GM23338 (cell line): Measurements from ENCODE around the gene XIRP2. TPM values are rescaled to one million over a fixed set of nuclear protein-coding genes. Genes with fewer than 3 reads are reported as not detected.

ENCODE experiments used
- ATAC-seq: fragments of 200-7000 bp; cut with Tn5 transposase; 3 replicates; pipeline ENCODE4 v1.9.1; 2020
- DNase-seq: peaks from one replicate; pipeline ENCODE4 v3.0.0-alpha.2; 2015; ENCODE audit warnings: low spot score
- H2AFZ ChIP-seq: fragments of 200-600 bp; sonication (generic); 2 replicates; pipeline ENCODE4 v1.8.0; 2016; ENCODE audit warnings: antibody characterized with exemption, mild to moderate bottlenecking, moderate library complexity
- H3F3A ChIP-seq: fragments of 200-600 bp; sonication (generic); replicated peaks from 2 replicates; pipeline ENCODE4 v1.8.0; 2017; ENCODE audit warnings: antibody characterized with exemption, mixed run types, low read depth
- H3K27ac ChIP-seq: fragments of 200-600 bp; sonication (generic); 2 replicates; pipeline ENCODE4 v1.6.1; 2016; ENCODE audit warnings: low read depth
- H3K27me3 ChIP-seq: fragments of 200-600 bp; sonication (generic); 2 replicates; pipeline ENCODE4 v1.8.0; 2016; ENCODE audit warnings: mild to moderate bottlenecking, mixed run types, moderate library complexity; ENCODE audit not compliant: insufficient read depth
- H3K36me3 ChIP-seq: fragments of 200-600 bp; sonication (generic); 2 replicates; pipeline ENCODE4 v1.8.0; 2016; ENCODE audit warnings: mild to moderate bottlenecking; ENCODE audit not compliant: insufficient read depth
- H3K4me1 ChIP-seq: fragments of 200-600 bp; sonication (generic); 2 replicates; pipeline ENCODE4 v1.8.0; 2016; ENCODE audit warnings: mild to moderate bottlenecking, moderate library complexity; ENCODE audit not compliant: insufficient read depth
- H3K4me2 ChIP-seq: fragments of 200-600 bp; sonication (generic); 2 replicates; pipeline ENCODE4 v1.7.1; 2017; ENCODE audit warnings: mixed run types
- H3K4me3 ChIP-seq: fragments of 200-600 bp; sonication (generic); 2 replicates; pipeline ENCODE4 v1.6.1; 2016; ENCODE audit warnings: mixed run types
- H3K79me2 ChIP-seq: fragments of 200-600 bp; sonication (generic); replicated peaks from 2 replicates; pipeline ENCODE4 v1.8.0; 2017; ENCODE audit warnings: mild to moderate bottlenecking; ENCODE audit not compliant: insufficient read depth
- H3K9me2 ChIP-seq: fragments of 200-600 bp; sonication (generic); 2 replicates; pipeline ENCODE4 v1.8.0; 2017; ENCODE audit not compliant: insufficient read depth
- H4K20me1 ChIP-seq: fragments of 200-600 bp; sonication (generic); replicated peaks from 2 replicates; pipeline ENCODE4 v1.8.0; 2017; ENCODE audit warnings: mild to moderate bottlenecking; ENCODE audit not compliant: insufficient read depth
- H3K27ac Mint-ChIP-seq: 2 replicates; pipeline ENCODE4 v1.8.0; 2020; ENCODE audit warnings: inconsistent platforms, mild to moderate bottlenecking, moderate library complexity, mixed read lengths
- H3K27me3 Mint-ChIP-seq: 3 replicates; pipeline ENCODE4 v1.8.0; 2022; ENCODE audit warnings: low read depth, mild to moderate bottlenecking, moderate library complexity, mixed read lengths, inconsistent platforms; ENCODE audit not compliant: insufficient read depth, poor library complexity
- H3K36me3 Mint-ChIP-seq: 3 replicates; pipeline ENCODE4 v1.8.0; 2021; ENCODE audit warnings: low read depth, mild to moderate bottlenecking, inconsistent platforms, moderate library complexity, mixed read lengths
- H3K4me1 Mint-ChIP-seq: 3 replicates; pipeline ENCODE4 v1.8.0; 2020; ENCODE audit warnings: mild to moderate bottlenecking, inconsistent platforms, mixed read lengths
- H3K4me3 Mint-ChIP-seq: 3 replicates; pipeline ENCODE4 v1.8.0; 2021; ENCODE audit warnings: moderate library complexity, mild to moderate bottlenecking, inconsistent platforms, mixed read lengths
- H3K9me3 Mint-ChIP-seq: 3 replicates; pipeline ENCODE4 v1.8.0; 2020; ENCODE audit warnings: moderate library complexity, mild to moderate bottlenecking, inconsistent platforms, mixed read lengths
- EZH2 ChIP-seq: fragments of 200-600 bp; sonication (generic); IDR thresholded peaks from one replicate; pipeline ENCODE4 v1.8.0; 2017; ENCODE audit warnings: antibody characterized with exemption, mild to moderate bottlenecking, low read depth; ENCODE audit not compliant: unreplicated experiment
- NANOG ChIP-seq: IDR thresholded peaks from 2 replicates; pipeline ENCODE4 v1.6.1; 2016; ENCODE audit warnings: antibody characterized with exemption, borderline replicate concordance
- POLR2AphosphoS5 ChIP-seq: IDR thresholded peaks from 2 replicates; pipeline ENCODE4 v1.6.1; 2016; ENCODE audit warnings: antibody characterized with exemption, low read depth
- STAT1 ChIP-seq: IDR thresholded peaks from one replicate; pipeline ENCODE4 v1.6.1; 2016; ENCODE audit warnings: antibody characterized with exemption; ENCODE audit not compliant: unreplicated experiment
- ZNF114 ChIP-seq: fragments of 250-450 bp; sonication (Bioruptor Pico); IDR thresholded peaks from 2 replicates; pipeline ENCODE4 v1.5.0; 2020; ENCODE audit warnings: mild to moderate bottlenecking, moderate library complexity
- ZNF331 ChIP-seq: fragments of 250-450 bp; sonication (Bioruptor Pico); IDR thresholded peaks from 2 replicates; pipeline ENCODE4 v1.5.0; 2020; ENCODE audit warnings: low read depth, mild to moderate bottlenecking, moderate library complexity
- polyA plus RNA-seq: library from polyadenylated mRNA; unstranded; fragments of >200 nt; fragmentation: Nextera tagmentation; extraction: Ambion mirVana; gene quantifications from 2 replicates; pipeline ENCODE4 v1.2.1, GENCODE V29; 2016
- total RNA-seq: library from RNA; depleted of rRNA; stranded (reverse); fragments of >200 nt; shearing (Covaris generic); gene quantifications from 2 replicates; pipeline ENCODE4 v1.2.3, GENCODE V29; 2014
- TF ChIP-seq, protein P1 (sequence below): IDR thresholded peaks from one replicate; pipeline ENCODE4 v1.6.1; 2018; ENCODE audit warnings: antibody characterized with exemption; ENCODE audit not compliant: unreplicated experiment
- TF ChIP-seq, protein P2 (sequence below), 2 experiments: fragments of 200-600 bp in 1 of 2; sonication (generic) in 1 of 2; conservative IDR thresholded peaks; 2 replicates each; pipeline versions ENCODE4 v1.5.1 to v1.6.1; 2016 to 2017; ENCODE audit warnings: antibody characterized with exemption in 2 of 2, low read depth in 2 of 2, mild to moderate bottlenecking in 2 of 2, moderate library complexity in 1 of 2
- TF ChIP-seq, protein P3 (sequence below): IDR thresholded peaks from 2 replicates; pipeline ENCODE4 v1.6.1; 2016; ENCODE audit warnings: antibody characterized with exemption
- TF ChIP-seq, protein P4 (sequence below): fragments of 250-450 bp; sonication (Bioruptor Pico); IDR thresholded peaks from 2 replicates; pipeline ENCODE4 v1.5.0; 2020; ENCODE audit warnings: mild to moderate bottlenecking, moderate library complexity

XIRP2 gene
- total and polyA plus RNA-seq, 2 experiments from 2014 or later = 0.17 to 0.31 TPM

GRCh38 chr2:166961933-166962332 is 73.7 kb downstream of the XIRP2 start:
- ATAC-seq (no peak), DNase-seq (no peak)
- TF ChIP-seq STAT1 (no peak), NANOG (no peak), ZNF331 (no peak), POLR2AphosphoS5 (no peak), EZH2 (no peak), ZNF114 (CRISPR knock-in tag) (no peak)
- TF ChIP-seq, protein P1, sequence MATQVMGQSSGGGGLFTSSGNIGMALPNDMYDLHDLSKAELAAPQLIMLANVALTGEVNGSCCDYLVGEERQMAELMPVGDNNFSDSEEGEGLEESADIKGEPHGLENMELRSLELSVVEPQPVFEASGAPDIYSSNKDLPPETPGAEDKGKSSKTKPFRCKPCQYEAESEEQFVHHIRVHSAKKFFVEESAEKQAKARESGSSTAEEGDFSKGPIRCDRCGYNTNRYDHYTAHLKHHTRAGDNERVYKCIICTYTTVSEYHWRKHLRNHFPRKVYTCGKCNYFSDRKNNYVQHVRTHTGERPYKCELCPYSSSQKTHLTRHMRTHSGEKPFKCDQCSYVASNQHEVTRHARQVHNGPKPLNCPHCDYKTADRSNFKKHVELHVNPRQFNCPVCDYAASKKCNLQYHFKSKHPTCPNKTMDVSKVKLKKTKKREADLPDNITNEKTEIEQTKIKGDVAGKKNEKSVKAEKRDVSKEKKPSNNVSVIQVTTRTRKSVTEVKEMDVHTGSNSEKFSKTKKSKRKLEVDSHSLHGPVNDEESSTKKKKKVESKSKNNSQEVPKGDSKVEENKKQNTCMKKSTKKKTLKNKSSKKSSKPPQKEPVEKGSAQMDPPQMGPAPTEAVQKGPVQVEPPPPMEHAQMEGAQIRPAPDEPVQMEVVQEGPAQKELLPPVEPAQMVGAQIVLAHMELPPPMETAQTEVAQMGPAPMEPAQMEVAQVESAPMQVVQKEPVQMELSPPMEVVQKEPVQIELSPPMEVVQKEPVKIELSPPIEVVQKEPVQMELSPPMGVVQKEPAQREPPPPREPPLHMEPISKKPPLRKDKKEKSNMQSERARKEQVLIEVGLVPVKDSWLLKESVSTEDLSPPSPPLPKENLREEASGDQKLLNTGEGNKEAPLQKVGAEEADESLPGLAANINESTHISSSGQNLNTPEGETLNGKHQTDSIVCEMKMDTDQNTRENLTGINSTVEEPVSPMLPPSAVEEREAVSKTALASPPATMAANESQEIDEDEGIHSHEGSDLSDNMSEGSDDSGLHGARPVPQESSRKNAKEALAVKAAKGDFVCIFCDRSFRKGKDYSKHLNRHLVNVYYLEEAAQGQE = no peak
- TF ChIP-seq, protein P2, sequence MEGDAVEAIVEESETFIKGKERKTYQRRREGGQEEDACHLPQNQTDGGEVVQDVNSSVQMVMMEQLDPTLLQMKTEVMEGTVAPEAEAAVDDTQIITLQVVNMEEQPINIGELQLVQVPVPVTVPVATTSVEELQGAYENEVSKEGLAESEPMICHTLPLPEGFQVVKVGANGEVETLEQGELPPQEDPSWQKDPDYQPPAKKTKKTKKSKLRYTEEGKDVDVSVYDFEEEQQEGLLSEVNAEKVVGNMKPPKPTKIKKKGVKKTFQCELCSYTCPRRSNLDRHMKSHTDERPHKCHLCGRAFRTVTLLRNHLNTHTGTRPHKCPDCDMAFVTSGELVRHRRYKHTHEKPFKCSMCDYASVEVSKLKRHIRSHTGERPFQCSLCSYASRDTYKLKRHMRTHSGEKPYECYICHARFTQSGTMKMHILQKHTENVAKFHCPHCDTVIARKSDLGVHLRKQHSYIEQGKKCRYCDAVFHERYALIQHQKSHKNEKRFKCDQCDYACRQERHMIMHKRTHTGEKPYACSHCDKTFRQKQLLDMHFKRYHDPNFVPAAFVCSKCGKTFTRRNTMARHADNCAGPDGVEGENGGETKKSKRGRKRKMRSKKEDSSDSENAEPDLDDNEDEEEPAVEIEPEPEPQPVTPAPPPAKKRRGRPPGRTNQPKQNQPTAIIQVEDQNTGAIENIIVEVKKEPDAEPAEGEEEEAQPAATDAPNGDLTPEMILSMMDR (conservative IDR thresholded peaks at IDR 0.05; ENCODE audit: low read depth in 2 of 2) = no peak
- TF ChIP-seq, protein P3, sequence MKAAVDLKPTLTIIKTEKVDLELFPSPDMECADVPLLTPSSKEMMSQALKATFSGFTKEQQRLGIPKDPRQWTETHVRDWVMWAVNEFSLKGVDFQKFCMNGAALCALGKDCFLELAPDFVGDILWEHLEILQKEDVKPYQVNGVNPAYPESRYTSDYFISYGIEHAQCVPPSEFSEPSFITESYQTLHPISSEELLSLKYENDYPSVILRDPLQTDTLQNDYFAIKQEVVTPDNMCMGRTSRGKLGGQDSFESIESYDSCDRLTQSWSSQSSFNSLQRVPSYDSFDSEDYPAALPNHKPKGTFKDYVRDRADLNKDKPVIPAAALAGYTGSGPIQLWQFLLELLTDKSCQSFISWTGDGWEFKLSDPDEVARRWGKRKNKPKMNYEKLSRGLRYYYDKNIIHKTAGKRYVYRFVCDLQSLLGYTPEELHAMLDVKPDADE = no peak
- TF ChIP-seq, protein P4, sequence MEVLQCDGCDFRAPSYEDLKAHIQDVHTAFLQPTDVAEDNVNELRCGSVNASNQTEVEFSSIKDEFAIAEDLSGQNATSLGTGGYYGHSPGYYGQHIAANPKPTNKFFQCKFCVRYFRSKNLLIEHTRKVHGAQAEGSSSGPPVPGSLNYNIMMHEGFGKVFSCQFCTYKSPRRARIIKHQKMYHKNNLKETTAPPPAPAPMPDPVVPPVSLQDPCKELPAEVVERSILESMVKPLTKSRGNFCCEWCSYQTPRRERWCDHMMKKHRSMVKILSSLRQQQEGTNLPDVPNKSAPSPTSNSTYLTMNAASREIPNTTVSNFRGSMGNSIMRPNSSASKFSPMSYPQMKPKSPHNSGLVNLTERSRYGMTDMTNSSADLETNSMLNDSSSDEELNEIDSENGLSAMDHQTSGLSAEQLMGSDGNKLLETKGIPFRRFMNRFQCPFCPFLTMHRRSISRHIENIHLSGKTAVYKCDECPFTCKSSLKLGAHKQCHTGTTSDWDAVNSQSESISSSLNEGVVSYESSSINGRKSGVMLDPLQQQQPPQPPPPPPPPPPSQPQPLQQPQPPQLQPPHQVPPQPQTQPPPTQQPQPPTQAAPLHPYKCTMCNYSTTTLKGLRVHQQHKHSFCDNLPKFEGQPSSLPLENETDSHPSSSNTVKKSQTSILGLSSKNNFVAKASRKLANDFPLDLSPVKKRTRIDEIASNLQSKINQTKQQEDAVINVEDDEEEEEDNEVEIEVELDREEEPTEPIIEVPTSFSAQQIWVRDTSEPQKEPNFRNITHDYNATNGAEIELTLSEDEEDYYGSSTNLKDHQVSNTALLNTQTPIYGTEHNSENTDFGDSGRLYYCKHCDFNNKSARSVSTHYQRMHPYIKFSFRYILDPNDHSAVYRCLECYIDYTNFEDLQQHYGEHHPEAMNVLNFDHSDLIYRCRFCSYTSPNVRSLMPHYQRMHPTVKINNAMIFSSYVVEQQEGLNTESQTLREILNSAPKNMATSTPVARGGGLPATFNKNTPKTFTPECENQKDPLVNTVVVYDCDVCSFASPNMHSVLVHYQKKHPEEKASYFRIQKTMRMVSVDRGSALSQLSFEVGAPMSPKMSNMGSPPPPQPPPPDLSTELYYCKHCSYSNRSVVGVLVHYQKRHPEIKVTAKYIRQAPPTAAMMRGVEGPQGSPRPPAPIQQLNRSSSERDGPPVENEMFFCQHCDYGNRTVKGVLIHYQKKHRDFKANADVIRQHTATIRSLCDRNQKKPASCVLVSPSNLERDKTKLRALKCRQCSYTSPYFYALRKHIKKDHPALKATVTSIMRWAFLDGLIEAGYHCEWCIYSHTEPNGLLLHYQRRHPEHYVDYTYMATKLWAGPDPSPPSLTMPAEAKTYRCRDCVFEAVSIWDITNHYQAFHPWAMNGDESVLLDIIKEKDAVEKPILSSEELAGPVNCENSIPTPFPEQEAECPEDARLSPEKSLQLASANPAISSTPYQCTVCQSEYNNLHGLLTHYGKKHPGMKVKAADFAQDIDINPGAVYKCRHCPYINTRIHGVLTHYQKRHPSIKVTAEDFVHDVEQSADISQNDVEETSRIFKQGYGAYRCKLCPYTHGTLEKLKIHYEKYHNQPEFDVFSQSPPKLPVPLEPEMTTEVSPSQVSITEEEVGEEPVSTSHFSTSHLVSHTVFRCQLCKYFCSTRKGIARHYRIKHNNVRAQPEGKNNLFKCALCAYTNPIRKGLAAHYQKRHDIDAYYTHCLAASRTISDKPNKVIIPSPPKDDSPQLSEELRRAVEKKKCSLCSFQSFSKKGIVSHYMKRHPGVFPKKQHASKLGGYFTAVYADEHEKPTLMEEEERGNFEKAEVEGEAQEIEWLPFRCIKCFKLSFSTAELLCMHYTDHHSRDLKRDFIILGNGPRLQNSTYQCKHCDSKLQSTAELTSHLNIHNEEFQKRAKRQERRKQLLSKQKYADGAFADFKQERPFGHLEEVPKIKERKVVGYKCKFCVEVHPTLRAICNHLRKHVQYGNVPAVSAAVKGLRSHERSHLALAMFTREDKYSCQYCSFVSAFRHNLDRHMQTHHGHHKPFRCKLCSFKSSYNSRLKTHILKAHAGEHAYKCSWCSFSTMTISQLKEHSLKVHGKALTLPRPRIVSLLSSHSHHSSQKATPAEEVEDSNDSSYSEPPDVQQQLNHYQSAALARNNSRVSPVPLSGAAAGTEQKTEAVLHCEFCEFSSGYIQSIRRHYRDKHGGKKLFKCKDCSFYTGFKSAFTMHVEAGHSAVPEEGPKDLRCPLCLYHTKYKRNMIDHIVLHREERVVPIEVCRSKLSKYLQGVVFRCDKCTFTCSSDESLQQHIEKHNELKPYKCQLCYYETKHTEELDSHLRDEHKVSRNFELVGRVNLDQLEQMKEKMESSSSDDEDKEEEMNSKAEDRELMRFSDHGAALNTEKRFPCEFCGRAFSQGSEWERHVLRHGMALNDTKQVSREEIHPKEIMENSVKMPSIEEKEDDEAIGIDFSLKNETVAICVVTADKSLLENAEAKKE (CRISPR knock-in tag) = no peak
- no peak overlapping the region for H3K27ac ChIP-seq
- Mint-ChIP-seq H3K36me3 (no peaks in the 10 kb centered on the region), H3K27ac (peak overlapping the region; percentile 47), H3K4me1 (peaks cover 46% of the 10 kb centered on the region), H3K4me3 (no peak overlapping the region), H3K9me3 (no peaks in the 10 kb centered on the region), H3K27me3 (no peaks in the 10 kb centered on the region)
- peaks cover 42% of the 10 kb centered on the region for H3K4me1 ChIP-seq
- no peaks in the 10 kb centered on the region for H3K27me3 ChIP-seq
- H3K36me3 ChIP-seq = no peaks in the 10 kb centered on the region
- H3K79me2 ChIP-seq = no peaks in the 10 kb centered on the region
- no peak overlapping the region for H3K4me2 ChIP-seq
- H3F3A ChIP-seq = no peaks in the 10 kb centered on the region
- no peaks in the 10 kb centered on the region; the same call in 1 of the 2 replicates for H3K9me2 ChIP-seq
- no peak overlapping the region for H2AFZ ChIP-seq
- H3K4me3 ChIP-seq = no peak overlapping the region
- H4K20me1 ChIP-seq = no peaks in the 10 kb centered on the region
